Bronchus fibroblast of lung (primary cell): ENCODE measurements around the gene LBX1. TPM values are rescaled to one million over a fixed set of nuclear protein-coding genes. Genes with fewer than 3 reads are reported as not detected.

Source experiments
- total RNA-seq: library from RNA; depleted of rRNA; stranded (reverse); fragments of >200 nt; gene quantifications from 2 replicates; pipeline ENCODE4 v1.2.3, GENCODE V29; 2015

Gene LBX1, protein sequence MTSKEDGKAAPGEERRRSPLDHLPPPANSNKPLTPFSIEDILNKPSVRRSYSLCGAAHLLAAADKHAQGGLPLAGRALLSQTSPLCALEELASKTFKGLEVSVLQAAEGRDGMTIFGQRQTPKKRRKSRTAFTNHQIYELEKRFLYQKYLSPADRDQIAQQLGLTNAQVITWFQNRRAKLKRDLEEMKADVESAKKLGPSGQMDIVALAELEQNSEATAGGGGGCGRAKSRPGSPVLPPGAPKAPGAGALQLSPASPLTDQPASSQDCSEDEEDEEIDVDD
- total RNA-seq = under 0.01 TPM in 1 of 2 replicates, not detected in the other

DNA sequence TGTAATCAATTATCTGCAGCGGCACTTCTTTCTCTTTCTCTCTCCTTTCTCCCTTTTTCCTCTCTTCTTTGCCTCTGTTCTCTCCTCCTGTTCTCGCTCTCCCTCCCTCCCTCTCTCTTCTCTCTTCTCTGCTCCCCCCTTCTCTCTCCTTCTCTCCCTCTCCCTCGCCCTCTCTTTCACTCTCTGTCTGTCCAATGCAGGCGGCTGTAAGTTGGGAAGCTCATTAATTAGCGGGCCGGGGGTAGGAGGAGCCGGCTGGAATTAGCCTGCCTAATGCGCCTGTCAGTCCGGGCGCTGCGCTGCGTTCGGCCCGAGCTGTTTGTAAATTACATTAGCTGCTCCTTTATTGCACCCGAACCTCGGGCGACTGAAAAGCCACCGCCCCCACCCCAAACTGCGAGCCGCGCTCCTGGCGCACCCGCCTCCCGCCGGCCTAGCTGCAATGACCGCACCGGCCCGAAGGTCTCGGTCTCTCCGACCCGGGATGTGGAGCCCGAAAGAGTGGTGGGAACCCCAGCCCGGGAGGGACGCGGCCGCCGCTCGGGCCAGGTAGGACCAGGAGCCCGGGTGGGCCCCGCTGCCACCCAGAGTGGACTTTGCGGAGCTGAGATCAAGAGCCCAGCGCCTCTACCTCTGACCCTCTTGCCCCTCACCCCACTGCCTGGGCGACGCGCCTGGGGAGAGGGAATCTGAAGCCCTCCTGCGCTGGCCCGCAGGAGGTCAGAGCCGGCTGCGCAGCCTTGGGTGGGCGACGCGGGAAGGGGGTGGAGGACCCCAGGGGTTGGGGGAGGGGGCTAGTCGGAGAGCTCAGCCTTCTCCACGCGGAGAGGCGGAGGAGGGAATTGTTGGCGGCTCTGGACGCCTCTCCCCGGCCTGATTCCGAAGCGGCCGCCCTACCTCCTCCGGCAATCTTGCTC is at the start of gene LBX1:
Gene LBX1 (minus strand): TSS at position 198 of the 917 bp plus-strand sequence. CDS start 648 bp downstream, outside the sequence.

Other genes starting within 250 kb of the LBX1 start
- 132 and 137 TPM in 2 replicates for gene MRPL43, start 242.0 kb downstream of the LBX1 start, total RNA-seq
- gene TWNK, start 241.9 kb downstream of the LBX1 start, total RNA-seq = 5.4 and 5.9 TPM in 2 replicates
- gene LZTS2, start 229.7 kb downstream of the LBX1 start, total RNA-seq = 71.8 and 76.2 TPM in 2 replicates
- gene PDZD7, start 198.3 kb downstream of the LBX1 start, total RNA-seq = 0.84 and 1.0 TPM in 2 replicates
- 31.1 and 38.2 TPM in 2 replicates for gene SFXN3, start 198.2 kb downstream of the LBX1 start, total RNA-seq
- gene KAZALD1, start 167.5 kb downstream of the LBX1 start, total RNA-seq = 11.0 and 11.8 TPM in 2 replicates
- not detected in 2 replicates for gene TLX1, start 98.2 kb downstream of the LBX1 start, total RNA-seq
- 4.5 and 5.9 TPM in 2 replicates for gene BTRC, start 124.7 kb upstream of the LBX1 start, total RNA-seq